HepG2 (cell line): Measurements from ENCODE around the gene TGM1. TPM values are rescaled to one million over a fixed set of nuclear protein-coding genes. Genes with fewer than 3 reads are reported as not detected.

Experiments
- CEBPB ChIP-seq: IDR thresholded peaks from 2 replicates; pipeline ENCODE4 v1.6.1; 2011; ENCODE audit warnings: low read depth, low read length, improper control_type of control experiment, borderline replicate concordance
- MBD4 ChIP-seq: IDR thresholded peaks from 2 replicates; pipeline ENCODE4 v1.6.1; 2012; ENCODE audit warnings: low read length, inconsistent platforms, borderline replicate concordance
- NAIF1 ChIP-seq: sonication (generic); formaldehyde crosslinking; IDR thresholded peaks from 2 replicates; pipeline ENCODE4 v1.5.0; 2020; ENCODE audit warnings: mild to moderate bottlenecking, missing genetic modification reagents, borderline replicate concordance
- NKX3-1 ChIP-seq: sonication (generic); formaldehyde crosslinking; IDR thresholded peaks from 2 replicates; pipeline ENCODE4 v1.5.0; 2020; ENCODE audit warnings: missing genetic modification reagents
- RXRA ChIP-seq: sonication (generic); formaldehyde crosslinking; IDR thresholded peaks from 2 replicates; pipeline ENCODE4 v1.5.1; 2020; ENCODE audit warnings: missing genetic modification reagents
- SP5 ChIP-seq: IDR thresholded peaks from 2 replicates; pipeline ENCODE4 v1.6.1; 2016; ENCODE audit warnings: low read depth, borderline replicate concordance
- TAF15 ChIP-seq: fragments of 200-400 bp; formaldehyde crosslinking; IDR thresholded peaks from one replicate; pipeline ENCODE4 v1.6.1; 2018; ENCODE audit warnings: mild to moderate bottlenecking, low read depth, low read length; ENCODE audit not compliant: poor library complexity, severe bottlenecking
- TBP ChIP-seq: sonication (generic); formaldehyde crosslinking; IDR thresholded peaks from 2 replicates; pipeline ENCODE4 v1.5.0; 2020; ENCODE audit warnings: missing genetic modification reagents
- TCF7 ChIP-seq: sonication (generic); IDR thresholded peaks from 2 replicates; pipeline ENCODE4 v1.6.1; 2016; ENCODE audit warnings: antibody characterized with exemption, low read depth
- ZBTB39 ChIP-seq: sonication (generic); formaldehyde crosslinking; IDR thresholded peaks from 2 replicates; pipeline ENCODE4 v1.5.0; 2020; ENCODE audit warnings: missing genetic modification reagents
- ZFX ChIP-seq: sonication (generic); formaldehyde crosslinking; IDR thresholded peaks from 2 replicates; pipeline ENCODE4 v1.4.0; 2020; ENCODE audit warnings: mild to moderate bottlenecking, low read depth, missing genetic modification reagents, moderate library complexity
- ZNF136 ChIP-seq: sonication (generic); formaldehyde crosslinking; IDR thresholded peaks from 2 replicates; pipeline ENCODE4 v1.8.1; 2022; ENCODE audit warnings: low read depth, mild to moderate bottlenecking, moderate library complexity, missing genetic modification reagents
- ZNF552 ChIP-seq: sonication (generic); formaldehyde crosslinking; IDR thresholded peaks from 2 replicates; pipeline ENCODE4 v1.9.0; 2022; ENCODE audit warnings: missing genetic modification reagents, mild to moderate bottlenecking, borderline replicate concordance
- ZNF639 ChIP-seq: conservative IDR thresholded peaks from 2 replicates; pipeline ENCODE4 v1.6.1; 2018; ENCODE audit warnings: missing genetic modification reagents
- polyA plus RNA-seq, 8 experiments: library from polyadenylated mRNA; depleted of rRNA in 3 of 8; stranded (reverse) in 7 of 8; unstranded in 1 of 8; fragments of >200 nt; fragmentation: Illumina TruSeq in 4 of 8; extraction: Trizol in 4 of 8; gene quantifications; 2 replicates each; pipeline versions ENCODE4 v1.2.1 to v1.2.3, GENCODE V29; 2011 to 2016; ENCODE audit warnings: low read depth in 4 of 8, missing spikeins in 1 of 8, mixed read lengths in 1 of 8; ENCODE audit not compliant: insufficient read depth in 1 of 8
- total RNA-seq, 5 experiments: library from RNA; depleted of rRNA; stranded (reverse); fragments of >200 nt; fragmentation: Illumina TruSeq; extraction: Trizol; gene quantifications; 2 replicates each; pipeline ENCODE4 v1.2.3, GENCODE V29; 2016; ENCODE audit warnings: low read depth in 1 of 5
- TF ChIP-seq, protein P1 (sequence below): sonication (generic); formaldehyde crosslinking; IDR thresholded peaks from 2 replicates; pipeline ENCODE4 v1.4.0; 2020; ENCODE audit warnings: low read depth, mild to moderate bottlenecking, missing genetic modification reagents
- TF ChIP-seq, protein P2 (sequence below): sonication (generic); formaldehyde crosslinking; IDR thresholded peaks from 2 replicates; pipeline ENCODE4 v1.4.0; 2020; ENCODE audit warnings: mild to moderate bottlenecking, missing genetic modification reagents
- TF ChIP-seq, protein P3 (sequence below): sonication (generic); formaldehyde crosslinking; IDR thresholded peaks from 2 replicates; pipeline ENCODE4 v1.4.0; 2020; ENCODE audit warnings: missing genetic modification reagents
- TF ChIP-seq, protein P4 (sequence below): sonication (generic); formaldehyde crosslinking; conservative IDR thresholded peaks from 2 replicates; pipeline ENCODE4 v1.4.0; 2020; ENCODE audit warnings: missing genetic modification reagents

The TGM1 gene
- total and polyA plus RNA-seq, 2 of the 13 experiments (the other 11 are each of a cell fraction or from before 2014, with no cell fraction given) = 3.2 to 10.6 TPM

- TF ChIP-seq, protein P1, sequence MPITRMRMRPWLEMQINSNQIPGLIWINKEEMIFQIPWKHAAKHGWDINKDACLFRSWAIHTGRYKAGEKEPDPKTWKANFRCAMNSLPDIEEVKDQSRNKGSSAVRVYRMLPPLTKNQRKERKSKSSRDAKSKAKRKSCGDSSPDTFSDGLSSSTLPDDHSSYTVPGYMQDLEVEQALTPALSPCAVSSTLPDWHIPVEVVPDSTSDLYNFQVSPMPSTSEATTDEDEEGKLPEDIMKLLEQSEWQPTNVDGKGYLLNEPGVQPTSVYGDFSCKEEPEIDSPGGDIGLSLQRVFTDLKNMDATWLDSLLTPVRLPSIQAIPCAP (CRISPR knock-in tag) = peak; percentile 77; the same call in 1 of the 2 replicates
- TF ChIP-seq TCF7 (0 out of 2 replicates have a peak, but pooled peaks have one; percentile 15), MBD4 (no peak), SP5 (peak; percentile 93), NKX3-1 (CRISPR knock-in tag) (no peak), TAF15 (no peak), ZNF552 (CRISPR knock-in tag) (peak; percentile 80; the same call in 1 of the 2 replicates), TBP (CRISPR knock-in tag) (no peak), CEBPB (peak; percentile 33; the same call in 1 of the 2 replicates), ZNF136 (CRISPR knock-in tag) (peak; percentile 97), ZNF639 (CRISPR knock-in tag) (peak; percentile 90; the same call in 1 of the 2 replicates), RXRA (CRISPR knock-in tag) (peak; percentile 83; the same call in 1 of the 2 replicates), ZBTB39 (no peak), NAIF1 (CRISPR knock-in tag) (no peak), ZFX (peak; percentile 57; the same call in 1 of the 2 replicates)
- TF ChIP-seq, protein P2, sequence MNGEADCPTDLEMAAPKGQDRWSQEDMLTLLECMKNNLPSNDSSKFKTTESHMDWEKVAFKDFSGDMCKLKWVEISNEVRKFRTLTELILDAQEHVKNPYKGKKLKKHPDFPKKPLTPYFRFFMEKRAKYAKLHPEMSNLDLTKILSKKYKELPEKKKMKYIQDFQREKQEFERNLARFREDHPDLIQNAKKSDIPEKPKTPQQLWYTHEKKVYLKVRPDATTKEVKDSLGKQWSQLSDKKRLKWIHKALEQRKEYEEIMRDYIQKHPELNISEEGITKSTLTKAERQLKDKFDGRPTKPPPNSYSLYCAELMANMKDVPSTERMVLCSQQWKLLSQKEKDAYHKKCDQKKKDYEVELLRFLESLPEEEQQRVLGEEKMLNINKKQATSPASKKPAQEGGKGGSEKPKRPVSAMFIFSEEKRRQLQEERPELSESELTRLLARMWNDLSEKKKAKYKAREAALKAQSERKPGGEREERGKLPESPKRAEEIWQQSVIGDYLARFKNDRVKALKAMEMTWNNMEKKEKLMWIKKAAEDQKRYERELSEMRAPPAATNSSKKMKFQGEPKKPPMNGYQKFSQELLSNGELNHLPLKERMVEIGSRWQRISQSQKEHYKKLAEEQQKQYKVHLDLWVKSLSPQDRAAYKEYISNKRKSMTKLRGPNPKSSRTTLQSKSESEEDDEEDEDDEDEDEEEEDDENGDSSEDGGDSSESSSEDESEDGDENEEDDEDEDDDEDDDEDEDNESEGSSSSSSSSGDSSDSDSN (CRISPR knock-in tag) = peak; percentile 71
- TF ChIP-seq, protein P3, sequence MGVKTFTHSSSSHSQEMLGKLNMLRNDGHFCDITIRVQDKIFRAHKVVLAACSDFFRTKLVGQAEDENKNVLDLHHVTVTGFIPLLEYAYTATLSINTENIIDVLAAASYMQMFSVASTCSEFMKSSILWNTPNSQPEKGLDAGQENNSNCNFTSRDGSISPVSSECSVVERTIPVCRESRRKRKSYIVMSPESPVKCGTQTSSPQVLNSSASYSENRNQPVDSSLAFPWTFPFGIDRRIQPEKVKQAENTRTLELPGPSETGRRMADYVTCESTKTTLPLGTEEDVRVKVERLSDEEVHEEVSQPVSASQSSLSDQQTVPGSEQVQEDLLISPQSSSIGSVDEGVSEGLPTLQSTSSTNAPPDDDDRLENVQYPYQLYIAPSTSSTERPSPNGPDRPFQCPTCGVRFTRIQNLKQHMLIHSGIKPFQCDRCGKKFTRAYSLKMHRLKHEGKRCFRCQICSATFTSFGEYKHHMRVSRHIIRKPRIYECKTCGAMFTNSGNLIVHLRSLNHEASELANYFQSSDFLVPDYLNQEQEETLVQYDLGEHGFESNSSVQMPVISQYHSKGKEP = no peak
- TF ChIP-seq, protein P4, sequence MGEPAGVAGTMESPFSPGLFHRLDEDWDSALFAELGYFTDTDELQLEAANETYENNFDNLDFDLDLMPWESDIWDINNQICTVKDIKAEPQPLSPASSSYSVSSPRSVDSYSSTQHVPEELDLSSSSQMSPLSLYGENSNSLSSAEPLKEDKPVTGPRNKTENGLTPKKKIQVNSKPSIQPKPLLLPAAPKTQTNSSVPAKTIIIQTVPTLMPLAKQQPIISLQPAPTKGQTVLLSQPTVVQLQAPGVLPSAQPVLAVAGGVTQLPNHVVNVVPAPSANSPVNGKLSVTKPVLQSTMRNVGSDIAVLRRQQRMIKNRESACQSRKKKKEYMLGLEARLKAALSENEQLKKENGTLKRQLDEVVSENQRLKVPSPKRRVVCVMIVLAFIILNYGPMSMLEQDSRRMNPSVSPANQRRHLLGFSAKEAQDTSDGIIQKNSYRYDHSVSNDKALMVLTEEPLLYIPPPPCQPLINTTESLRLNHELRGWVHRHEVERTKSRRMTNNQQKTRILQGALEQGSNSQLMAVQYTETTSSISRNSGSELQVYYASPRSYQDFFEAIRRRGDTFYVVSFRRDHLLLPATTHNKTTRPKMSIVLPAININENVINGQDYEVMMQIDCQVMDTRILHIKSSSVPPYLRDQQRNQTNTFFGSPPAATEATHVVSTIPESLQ (CRISPR knock-in tag) = peak; percentile 88; the same call in 1 of the 2 replicates
Observed at GRCh38 chr14:24307575-24308341, 44.8 kb upstream of the TGM1 start, which contains the start of gene CIDEB (continued).
